ENCODE data around the gene C2.

The C2 gene

GRCh38 chr6:31882344-31882743 is 45.2 kb upstream of the C2 start:
- no peak for DNase-seq (ENCODE audit: low spot score)
- TF ChIP-seq CTCF (IDR thresholded peaks at IDR 0.05), result no peak
- H3K4me3 ChIP-seq, result no peak overlapping the region
- no peak overlapping the region for H3K27ac ChIP-seq

GRCh38 chr6:31883676-31884075 is 43.8 kb upstream of the C2 start:
- no peak overlapping the region for H3K4me3 ChIP-seq
- DNase-seq (ENCODE audit: low spot score), result no peak
- H3K27ac ChIP-seq, result no peak overlapping the region
- no peak for TF ChIP-seq CTCF (IDR thresholded peaks at IDR 0.05)

- TF ChIP-seq CTCF (IDR thresholded peaks at IDR 0.05), result no peak
- Histone ChIP-seq H3K4me3 (no peak overlapping the region), H3K27ac (no peak overlapping the region)
- DNase-seq (ENCODE audit: low spot score), result no peak
Observed at GRCh38 chr6:31884528-31885035, 42.9 kb upstream of the C2 start.

- H3K4me3 ChIP-seq, result no peak overlapping the region
- TF ChIP-seq CTCF (IDR thresholded peaks at IDR 0.05), result no peak
- H3K27ac ChIP-seq, result no peak overlapping the region
- DNase-seq (ENCODE audit: low spot score), result no peak
Observed at GRCh38 chr6:31886541-31886991, 41.0 kb upstream of the C2 start.

- DNase-seq (ENCODE audit: low spot score), result no peak
- no peak for TF ChIP-seq CTCF (IDR thresholded peaks at IDR 0.05)
- H3K27ac ChIP-seq, result no peak overlapping the region
- H3K4me3 ChIP-seq, result no peak overlapping the region
Observed at GRCh38 chr6:31887173-31888007, 40.1 kb upstream of the C2 start.

GRCh38 chr6:31888276-31889258 is 39.0 kb upstream of the C2 start:
- no peak overlapping the region for H3K4me3 ChIP-seq
- TF ChIP-seq CTCF (IDR thresholded peaks at IDR 0.05), result peak; percentile 25
- no peak for DNase-seq (ENCODE audit: low spot score)
- H3K27ac ChIP-seq, result no peak overlapping the region

Data from coronary artery (tissue), 2 donors.